ENCODE data around the gene RTN4RL1.
"Not testable (repeated sequence)": the region's sequence is repeated elsewhere in the genome, so short reads cannot be mapped to it uniquely, and the experiment has no call there.

RTN4RL1 gene

GRCh38 chr17:1896243-1897104 is 128.7 kb downstream of the RTN4RL1 start:
- no peak for DNase-seq (ENCODE audit: low spot score)

- DNase-seq (ENCODE audit: low spot score), result not testable (repeated sequence)
These were observed 129.7 kb downstream of the RTN4RL1 start for GRCh38 chr17:1895479-1895878.

- no peak for DNase-seq (ENCODE audit: low spot score)
These were observed 130.3 kb downstream of the RTN4RL1 start for GRCh38 chr17:1894753-1895339.

GRCh38 chr17:1890758-1891450 is 134.2 kb downstream of the RTN4RL1 start:
- no peak for DNase-seq (ENCODE audit: low spot score)

GRCh38 chr17:1888741-1889140 is 136.4 kb downstream of the RTN4RL1 start:
- no peak for DNase-seq (ENCODE audit: low spot score)

Measured in cerebellar cortex (tissue), 1 donor.